Mesenchymal stem cell (in vitro differentiated cells and primary cell): ENCODE results near the gene LARGE1.

Experiments
- DNase-seq: peaks from one replicate; pipeline ENCODE4 v3.0.0-alpha.2; 2013
- H2AFZ ChIP-seq: one replicate; pipeline ENCODE4 v1.6.1; 2013; ENCODE audit warnings: low read depth, mild to moderate bottlenecking, control low read depth, inconsistent platforms, low read length, moderate library complexity
- H2AK5ac ChIP-seq: 2 replicates; pipeline ENCODE4 v1.6.1; 2013; ENCODE audit warnings: low read length, moderate library complexity, mild to moderate bottlenecking, inconsistent platforms; ENCODE audit not compliant: severe bottlenecking
- H2BK120ac ChIP-seq: one replicate; pipeline ENCODE4 v1.6.1; 2013; ENCODE audit warnings: low read depth, mild to moderate bottlenecking, inconsistent platforms, low read length, moderate library complexity
- H2BK12ac ChIP-seq, 2 experiments: one replicate each; pipeline ENCODE4 v1.6.1; 2013; ENCODE audit warnings: inconsistent platforms in 2 of 2, low read length in 2 of 2, mild to moderate bottlenecking in 2 of 2, moderate library complexity in 2 of 2, control low read depth in 1 of 2
- H2BK15ac ChIP-seq: one replicate; pipeline ENCODE4 v1.6.1; 2013; ENCODE audit warnings: mild to moderate bottlenecking, low read depth, inconsistent platforms; ENCODE audit not compliant: poor library complexity, severe bottlenecking
- H2BK5ac ChIP-seq: 2 replicates; pipeline ENCODE4 v1.6.1; 2013; ENCODE audit warnings: low read depth, mild to moderate bottlenecking, low read length, control low read depth, inconsistent platforms; ENCODE audit not compliant: poor library complexity, severe bottlenecking
- H3K14ac ChIP-seq, 2 experiments: one replicate each; pipeline ENCODE4 v1.6.1; 2013; ENCODE audit warnings: inconsistent platforms in 2 of 2, low read length in 2 of 2, control low read depth in 1 of 2, mild to moderate bottlenecking in 1 of 2, moderate library complexity in 1 of 2
- H3K18ac ChIP-seq, 2 experiments: one replicate each; pipeline ENCODE4 v1.6.1; 2013; ENCODE audit warnings: inconsistent platforms in 2 of 2, low read length in 2 of 2, control low read depth in 1 of 2, low read depth in 1 of 2, mild to moderate bottlenecking in 1 of 2
- H3K23ac ChIP-seq, 2 experiments: one replicate each; pipeline ENCODE4 v1.6.1; 2013; ENCODE audit warnings: inconsistent platforms in 2 of 2, low read length in 2 of 2, mild to moderate bottlenecking in 2 of 2, moderate library complexity in 2 of 2, control low read depth in 1 of 2
- H3K27ac ChIP-seq: 2 replicates; pipeline ENCODE4 v1.5.1; 2013; ENCODE audit warnings: mild to moderate bottlenecking, moderate library complexity, low read length, control low read depth, inconsistent platforms; ENCODE audit not compliant: poor library complexity, severe bottlenecking
- H3K27me3 ChIP-seq, 2 experiments: 2 replicates each; pipeline versions ENCODE4 v1.6.1 to v1.7.0; 2013; ENCODE audit warnings: low read length in 2 of 2, mild to moderate bottlenecking in 2 of 2, moderate library complexity in 2 of 2, control low read depth in 1 of 2, inconsistent platforms in 1 of 2; ENCODE audit not compliant: control insufficient read depth in 1 of 2, insufficient read depth in 1 of 2
- H3K36me3 ChIP-seq, 2 experiments: 2 replicates each; pipeline versions ENCODE4 v1.6.1 to v1.7.0; 2013; ENCODE audit warnings: low read length in 2 of 2, control low read depth in 1 of 2, inconsistent platforms in 1 of 2, low read depth in 1 of 2, mild to moderate bottlenecking in 1 of 2; ENCODE audit not compliant: insufficient read depth in 2 of 2, control insufficient read depth in 1 of 2
- H3K4ac ChIP-seq, 2 experiments: one replicate each; pipeline ENCODE4 v1.6.1; 2013; ENCODE audit warnings: inconsistent platforms in 2 of 2, low read length in 2 of 2, mild to moderate bottlenecking in 2 of 2, moderate library complexity in 2 of 2, control low read depth in 1 of 2, low read depth in 1 of 2
- H3K4me1 ChIP-seq: 2 replicates; pipeline ENCODE4 v1.6.1; 2013; ENCODE audit warnings: low read depth, low read length, control low read depth; ENCODE audit not compliant: control insufficient read depth, insufficient read depth
- H3K4me2 ChIP-seq: 2 replicates; pipeline ENCODE4 v1.6.1; 2013; ENCODE audit warnings: low read length, mild to moderate bottlenecking, inconsistent platforms; ENCODE audit not compliant: poor library complexity, severe bottlenecking
- H3K4me3 ChIP-seq, 2 experiments: 2 replicates each; pipeline versions ENCODE4 v1.5.1 to v1.7.0; 2013; ENCODE audit warnings: low read length in 2 of 2, mild to moderate bottlenecking in 2 of 2, control low read depth in 1 of 2, low read depth in 1 of 2; ENCODE audit not compliant: insufficient read depth in 1 of 2
- H3K79me1 ChIP-seq: replicated peaks from 2 replicates; pipeline ENCODE4 v1.6.1; 2013; ENCODE audit warnings: mild to moderate bottlenecking, control low read depth, low read length, inconsistent platforms; ENCODE audit not compliant: poor library complexity, severe bottlenecking
- H3K9ac ChIP-seq: 2 replicates; pipeline ENCODE4 v1.7.0; 2013; ENCODE audit warnings: mild to moderate bottlenecking, low read length, moderate library complexity
- H3K9me3 ChIP-seq: 2 replicates; pipeline ENCODE4 v1.7.0; 2013; ENCODE audit warnings: mild to moderate bottlenecking, low read length; ENCODE audit not compliant: control insufficient read depth
- H4K8ac ChIP-seq: one replicate; pipeline ENCODE4 v1.6.1; 2013; ENCODE audit warnings: inconsistent platforms, mild to moderate bottlenecking, low read length, moderate library complexity
- H4K91ac ChIP-seq: one replicate; pipeline ENCODE4 v1.6.1; 2013; ENCODE audit warnings: mild to moderate bottlenecking, low read length, inconsistent platforms
- WGBS: methylation state at CpG from one replicate; pipeline ENCODE4 v1.1.7; 2013; ENCODE audit warnings: mixed read lengths; 5-methylcytosine and 5-hydroxymethylcytosine counted together

LARGE1 gene

DNA sequence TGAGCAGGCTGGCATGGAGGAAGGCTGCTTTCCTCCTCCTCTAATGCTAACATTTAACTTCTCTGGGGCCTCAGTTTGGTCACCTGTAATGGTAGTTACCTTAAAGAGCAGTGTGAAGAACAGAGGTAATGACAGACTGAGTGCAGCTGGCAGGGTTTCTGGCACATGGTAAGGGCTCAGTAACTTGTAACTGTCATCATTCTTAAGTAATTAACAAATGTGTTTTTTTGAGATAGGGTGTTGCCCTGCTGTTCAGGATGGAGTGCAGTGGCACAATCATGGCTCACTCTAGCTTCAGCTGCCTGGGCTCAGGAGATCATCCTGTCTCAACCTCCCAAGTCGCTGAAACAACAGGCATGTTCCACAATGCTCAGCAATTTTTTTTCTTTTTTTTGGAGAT lies 620.1 kb downstream of the LARGE1 start:
- Histone ChIP-seq H3K27me3 (no peaks in the 10 kb centered on the region), H2BK15ac (no peak overlapping the region), H2BK5ac (no peak overlapping the region), H2BK12ac (no peak overlapping the region), H3K23ac (no peak overlapping the region), H3K4me3 (no peak overlapping the region), H3K14ac (no peak overlapping the region), H3K9me3 (no peaks in the 10 kb centered on the region), H3K4me1 (peaks cover 28% of the 10 kb centered on the region), H2AFZ (no peak overlapping the region), H3K27ac (no peak overlapping the region), H4K91ac (no peak overlapping the region), H3K4me2 (no peak overlapping the region), H2AK5ac (no peak overlapping the region), H3K9ac (peak overlapping the region; percentile 52), H3K36me3 (peaks cover 4 to 31% of the 10 kb centered on the region in 2 experiments), H2BK120ac (no peak overlapping the region), H3K18ac (no peak overlapping the region), H3K4ac (no peak overlapping the region), H3K79me1 (no peaks in the 10 kb centered on the region), H4K8ac (no peak overlapping the region)
- 100% methylated on average over 1 of the region's 1 CpG for WGBS
- no peak for DNase-seq

GRCh38 chr22:33299245-33299956 lies 620.9 kb downstream of the LARGE1 start:
- WGBS = 94% methylated on average over 5 of the region's 7 CpGs
- peaks cover 0 to 3% of the 10 kb centered on the region in 2 experiments for H3K27me3 ChIP-seq
- H2BK5ac ChIP-seq = no peak overlapping the region
- no peak overlapping the region for H3K4ac ChIP-seq
- peaks cover 28% of the 10 kb centered on the region for H3K4me1 ChIP-seq
- H3K79me1 ChIP-seq = no peaks in the 10 kb centered on the region
- H4K91ac ChIP-seq = no peak overlapping the region
- no peaks in the 10 kb centered on the region for H3K9me3 ChIP-seq
- H3K9ac ChIP-seq = peak overlapping the region; percentile 52
- H3K18ac ChIP-seq = no peak overlapping the region
- H2BK120ac ChIP-seq = no peak overlapping the region
- no peak overlapping the region for H3K23ac ChIP-seq
- no peak overlapping the region for H2BK15ac ChIP-seq
- H3K36me3 ChIP-seq = peaks cover 4 to 39% of the 10 kb centered on the region in 2 experiments
- no peak overlapping the region for H2BK12ac ChIP-seq
- H2AFZ ChIP-seq = no peak overlapping the region
- H3K4me2 ChIP-seq = no peak overlapping the region
- no peak overlapping the region for H3K4me3 ChIP-seq
- no peak overlapping the region for H4K8ac ChIP-seq
- no peak overlapping the region for H2AK5ac ChIP-seq
- no peak overlapping the region for H3K14ac ChIP-seq
- H3K27ac ChIP-seq = no peak overlapping the region
- DNase-seq = no peak

DNA sequence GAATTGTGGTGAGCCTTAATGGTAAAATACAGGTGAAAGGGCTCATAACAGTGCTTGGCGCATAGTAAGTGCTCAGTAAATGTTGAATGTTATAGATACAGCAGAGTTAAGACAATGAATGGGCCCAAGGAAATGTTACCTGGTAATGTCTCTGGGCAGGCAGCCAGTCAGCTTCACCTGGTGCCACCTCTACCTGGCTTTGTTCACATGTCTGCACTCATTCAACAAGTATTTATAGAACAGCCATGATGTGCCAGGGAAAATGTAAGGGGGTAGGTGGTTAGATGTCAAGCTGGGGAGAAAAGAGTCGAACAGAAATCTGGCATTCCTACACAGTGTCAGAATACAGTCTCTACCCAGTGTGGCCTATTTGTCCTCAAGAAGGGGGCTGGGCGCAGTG lies 623.3 kb downstream of the LARGE1 start:
- no peak overlapping the region for H2BK120ac ChIP-seq
- no peak overlapping the region for H4K91ac ChIP-seq
- H3K9me3 ChIP-seq = no peaks in the 10 kb centered on the region
- H3K4me2 ChIP-seq = no peak overlapping the region
- no peak overlapping the region for H2BK12ac ChIP-seq
- H3K18ac ChIP-seq = no peak overlapping the region
- H4K8ac ChIP-seq = no peak overlapping the region
- no peak overlapping the region for H2BK5ac ChIP-seq
- H3K79me1 ChIP-seq = no peaks in the 10 kb centered on the region
- no peak overlapping the region for H2BK15ac ChIP-seq
- H3K9ac ChIP-seq = no peak overlapping the region
- no peak for DNase-seq
- H3K36me3 ChIP-seq = peaks cover 0 to 38% of the 10 kb centered on the region in 2 experiments
- no peak overlapping the region for H2AFZ ChIP-seq
- no peak overlapping the region for H3K27ac ChIP-seq
- peaks cover 16% of the 10 kb centered on the region for H3K4me1 ChIP-seq
- no peak overlapping the region for H2AK5ac ChIP-seq
- H3K14ac ChIP-seq = no peak overlapping the region
- H3K4ac ChIP-seq = no peak overlapping the region
- WGBS = 97% methylated on average over 3 of the region's 3 CpGs
- no peak overlapping the region for H3K4me3 ChIP-seq
- H3K27me3 ChIP-seq = peaks cover 0 to 13% of the 10 kb centered on the region in 2 experiments
- no peak overlapping the region for H3K23ac ChIP-seq

DNA sequence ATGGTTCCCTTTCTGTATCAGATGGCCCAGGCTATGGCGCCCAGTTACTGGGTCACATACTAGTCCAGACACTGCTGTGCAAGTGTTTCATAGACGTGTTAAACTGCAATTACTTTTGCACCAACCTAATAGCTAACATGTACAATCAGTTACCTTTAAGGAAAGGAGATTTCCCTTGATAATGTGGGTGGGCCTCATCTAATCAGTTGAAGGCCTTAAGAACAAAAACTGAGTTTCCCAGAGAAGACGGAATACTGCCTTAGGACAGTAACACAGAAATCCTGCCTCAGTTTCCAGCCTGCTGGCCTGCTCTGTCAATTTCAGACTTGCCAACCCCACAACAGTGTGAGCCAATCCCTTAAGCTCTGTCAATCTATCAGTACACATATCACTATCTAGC lies 632.2 kb downstream of the LARGE1 start:
- Histone ChIP-seq H3K27ac (no peak overlapping the region), H3K4ac (no peak overlapping the region), H3K79me1 (no peaks in the 10 kb centered on the region), H3K9ac (no peak overlapping the region), H2BK15ac (no peak overlapping the region), H3K23ac (no peak overlapping the region), H3K9me3 (no peaks in the 10 kb centered on the region), H3K4me2 (no peak overlapping the region), H2BK120ac (no peak overlapping the region), H3K4me3 (no peak overlapping the region), H2AK5ac (no peak overlapping the region), H3K18ac (no peak overlapping the region), H3K36me3 (peaks cover 0 to 9% of the 10 kb centered on the region in 2 experiments), H3K27me3 (peaks cover 0 to 4% of the 10 kb centered on the region in 2 experiments), H3K14ac (no peak overlapping the region), H3K4me1 (no peaks in the 10 kb centered on the region), H4K8ac (no peak overlapping the region), H4K91ac (no peak overlapping the region), H2BK12ac (no peak overlapping the region), H2AFZ (no peak overlapping the region), H2BK5ac (no peak overlapping the region)
- WGBS = 90% methylated on average over 3 of the region's 3 CpGs
- no peak for DNase-seq
